Epithelial cell of proximal tubule (primary cell): Measurements from ENCODE around the gene PRSS38. TPM values are rescaled to one million over a fixed set of nuclear protein-coding genes. Genes with fewer than 3 reads are reported as not detected.

ENCODE experiments used
- DNase-seq: peaks from one replicate; pipeline ENCODE4 v3.0.0-alpha.2; 2011; ENCODE audit warnings: low read depth
- H3K4me3 ChIP-seq: 2 replicates; pipeline ENCODE4 v1.5.1; 2011; ENCODE audit warnings: low read depth, mild to moderate bottlenecking, low read length
- total RNA-seq: library from RNA; depleted of rRNA; stranded (reverse); fragments of >200 nt; gene quantifications from 2 replicates; pipeline ENCODE4 v1.2.3, GENCODE V29; 2015
- TF ChIP-seq, protein P1 (sequence below): conservative IDR thresholded peaks from 2 replicates; pipeline ENCODE4 v1.5.1; 2012; ENCODE audit warnings: low read depth, mild to moderate bottlenecking, low read length

Gene PRSS38
- total RNA-seq, 1 donor from 2014 or later = not detected

DNA sequence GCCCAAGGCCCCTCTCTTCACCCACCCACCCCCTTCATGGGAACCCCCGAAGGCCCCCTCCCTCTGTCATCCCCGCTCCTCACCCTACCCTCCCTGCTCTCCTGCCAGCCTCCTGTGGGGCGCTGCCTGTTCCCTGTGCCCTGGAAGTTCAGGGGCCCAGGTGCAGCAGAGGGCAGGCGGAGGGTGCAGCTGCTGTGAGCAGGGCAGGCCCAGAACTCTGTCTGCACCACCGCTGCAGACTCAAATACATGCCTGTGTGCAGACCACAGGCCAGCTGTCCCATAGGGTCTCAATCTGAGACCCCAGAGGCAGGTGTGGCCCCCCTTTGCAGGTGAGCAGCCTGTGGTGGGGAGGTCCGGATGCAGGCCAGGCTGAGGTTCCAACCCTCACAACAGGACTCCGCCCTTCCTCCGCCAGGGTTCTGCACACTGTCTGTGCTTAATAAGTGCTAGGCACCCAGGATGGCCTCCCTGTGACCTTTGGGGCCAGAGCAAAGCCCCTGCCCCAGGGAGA lies 69.7 kb downstream of the PRSS38 start:
- H3K4me3 ChIP-seq = no peak overlapping the region
- TF ChIP-seq, protein P1, sequence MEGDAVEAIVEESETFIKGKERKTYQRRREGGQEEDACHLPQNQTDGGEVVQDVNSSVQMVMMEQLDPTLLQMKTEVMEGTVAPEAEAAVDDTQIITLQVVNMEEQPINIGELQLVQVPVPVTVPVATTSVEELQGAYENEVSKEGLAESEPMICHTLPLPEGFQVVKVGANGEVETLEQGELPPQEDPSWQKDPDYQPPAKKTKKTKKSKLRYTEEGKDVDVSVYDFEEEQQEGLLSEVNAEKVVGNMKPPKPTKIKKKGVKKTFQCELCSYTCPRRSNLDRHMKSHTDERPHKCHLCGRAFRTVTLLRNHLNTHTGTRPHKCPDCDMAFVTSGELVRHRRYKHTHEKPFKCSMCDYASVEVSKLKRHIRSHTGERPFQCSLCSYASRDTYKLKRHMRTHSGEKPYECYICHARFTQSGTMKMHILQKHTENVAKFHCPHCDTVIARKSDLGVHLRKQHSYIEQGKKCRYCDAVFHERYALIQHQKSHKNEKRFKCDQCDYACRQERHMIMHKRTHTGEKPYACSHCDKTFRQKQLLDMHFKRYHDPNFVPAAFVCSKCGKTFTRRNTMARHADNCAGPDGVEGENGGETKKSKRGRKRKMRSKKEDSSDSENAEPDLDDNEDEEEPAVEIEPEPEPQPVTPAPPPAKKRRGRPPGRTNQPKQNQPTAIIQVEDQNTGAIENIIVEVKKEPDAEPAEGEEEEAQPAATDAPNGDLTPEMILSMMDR = no peak
- DNase-seq = no peak

DNA sequence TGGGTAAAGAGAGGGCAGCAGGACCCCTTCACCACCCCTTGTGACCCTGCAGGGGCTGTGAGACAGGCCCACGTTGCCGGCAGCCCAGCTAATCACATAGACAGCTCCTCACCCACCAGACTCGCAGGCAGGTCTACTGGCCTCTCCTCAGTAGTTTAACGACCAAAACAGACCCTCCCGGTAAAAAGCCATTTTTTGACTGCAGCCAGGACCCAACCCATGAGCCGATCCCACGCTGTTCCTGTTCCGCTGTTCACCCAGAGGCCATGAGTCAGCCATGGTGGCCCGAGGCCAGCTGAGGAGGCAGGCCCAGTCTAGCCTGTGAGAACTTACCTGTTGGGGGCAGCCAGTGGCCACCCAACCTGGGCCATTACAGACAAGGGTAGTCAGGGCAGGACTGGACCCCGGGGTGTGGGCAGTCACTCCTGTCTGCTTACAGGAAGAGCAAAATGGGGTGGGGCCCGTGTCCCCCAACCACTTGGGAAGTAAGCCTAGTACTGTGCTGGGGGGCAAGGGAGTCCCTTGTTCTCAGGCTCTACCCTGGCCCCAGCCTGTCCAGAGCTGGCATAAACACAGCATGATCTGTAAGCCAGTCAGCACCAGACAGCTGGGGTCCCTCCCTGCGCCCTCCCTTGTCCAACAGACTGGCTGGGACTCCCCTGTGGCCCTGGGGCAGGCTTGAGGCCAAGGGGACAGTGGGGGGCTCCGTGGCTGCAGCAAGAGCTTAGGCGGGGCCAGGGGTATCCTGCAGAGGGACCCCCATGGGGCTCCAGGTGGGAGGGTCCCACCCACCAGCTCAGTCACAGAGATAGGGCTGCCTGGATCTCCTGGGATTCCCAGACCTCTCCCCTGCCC lies 70.4 kb downstream of the PRSS38 start:
- no peak for DNase-seq

DNA sequence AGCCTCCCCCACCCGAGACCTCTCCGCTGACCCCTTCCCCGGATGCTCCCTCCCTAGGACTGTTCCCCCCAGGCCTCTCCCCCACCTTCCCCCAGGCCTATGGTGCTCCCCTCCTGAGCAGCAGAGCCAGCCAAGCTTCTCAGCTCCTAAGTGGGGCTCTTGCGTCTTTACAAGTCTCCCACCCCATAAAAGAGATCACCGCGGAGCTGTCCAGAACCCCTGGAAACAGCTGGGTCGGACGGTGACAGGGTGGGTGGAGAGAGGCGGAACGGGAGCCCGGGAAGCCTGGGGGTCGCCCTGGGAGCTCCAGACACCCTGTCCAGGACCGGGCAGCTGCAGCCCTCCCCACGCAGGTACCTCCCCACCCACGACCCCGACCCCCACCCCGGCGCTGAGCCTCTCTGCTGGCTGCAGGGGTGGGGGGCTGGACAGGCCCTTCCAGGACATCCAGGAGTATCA lies 71.1 kb downstream of the PRSS38 start:
- no peak overlapping the region for H3K4me3 ChIP-seq
- DNase-seq = no peak
- TF ChIP-seq, protein P1 = no peak

More for the DNA sequence above, 70.4 kb downstream of the PRSS38 start:
- H3K4me3 ChIP-seq = no peak overlapping the region
- TF ChIP-seq, protein P1 = no peak

DNA sequence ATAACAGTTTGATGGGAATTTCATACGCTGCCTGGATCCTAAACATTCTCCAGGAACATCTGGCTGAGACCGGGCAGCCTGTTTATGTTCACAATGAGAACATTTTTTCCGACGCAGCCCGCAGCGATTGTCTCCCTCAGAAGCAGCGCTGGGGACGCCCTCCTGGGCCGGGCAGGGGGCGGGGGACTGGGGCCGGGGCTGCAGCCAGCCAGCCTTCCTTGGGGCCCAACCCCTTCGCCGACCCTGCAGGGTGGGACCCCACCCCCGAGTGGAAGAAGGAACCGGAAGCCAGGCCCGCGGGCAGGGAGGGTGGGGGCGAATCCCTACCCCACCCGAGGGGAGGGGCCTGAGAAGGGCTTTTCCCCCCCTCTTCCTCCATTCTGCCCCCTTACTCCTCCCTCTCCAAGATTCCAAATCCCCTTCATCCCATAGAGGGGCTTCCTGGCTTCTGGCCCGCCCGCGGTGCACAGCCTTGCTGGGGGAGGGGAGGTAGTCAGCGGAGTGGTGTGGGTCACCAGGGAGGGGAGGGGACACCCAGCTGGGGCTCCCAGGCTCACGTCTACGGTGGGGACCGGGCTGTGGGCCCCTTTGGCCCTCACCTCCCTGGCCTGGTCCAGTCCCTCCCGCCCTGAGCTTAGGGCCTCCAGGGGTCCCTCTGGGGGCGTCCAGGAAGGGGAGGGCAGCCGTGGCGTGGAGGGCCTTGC lies 71.7 kb downstream of the PRSS38 start:
- TF ChIP-seq, protein P1 = no peak
- peak overlapping the region; percentile 24 for H3K4me3 ChIP-seq
- no peak for DNase-seq

DNA sequence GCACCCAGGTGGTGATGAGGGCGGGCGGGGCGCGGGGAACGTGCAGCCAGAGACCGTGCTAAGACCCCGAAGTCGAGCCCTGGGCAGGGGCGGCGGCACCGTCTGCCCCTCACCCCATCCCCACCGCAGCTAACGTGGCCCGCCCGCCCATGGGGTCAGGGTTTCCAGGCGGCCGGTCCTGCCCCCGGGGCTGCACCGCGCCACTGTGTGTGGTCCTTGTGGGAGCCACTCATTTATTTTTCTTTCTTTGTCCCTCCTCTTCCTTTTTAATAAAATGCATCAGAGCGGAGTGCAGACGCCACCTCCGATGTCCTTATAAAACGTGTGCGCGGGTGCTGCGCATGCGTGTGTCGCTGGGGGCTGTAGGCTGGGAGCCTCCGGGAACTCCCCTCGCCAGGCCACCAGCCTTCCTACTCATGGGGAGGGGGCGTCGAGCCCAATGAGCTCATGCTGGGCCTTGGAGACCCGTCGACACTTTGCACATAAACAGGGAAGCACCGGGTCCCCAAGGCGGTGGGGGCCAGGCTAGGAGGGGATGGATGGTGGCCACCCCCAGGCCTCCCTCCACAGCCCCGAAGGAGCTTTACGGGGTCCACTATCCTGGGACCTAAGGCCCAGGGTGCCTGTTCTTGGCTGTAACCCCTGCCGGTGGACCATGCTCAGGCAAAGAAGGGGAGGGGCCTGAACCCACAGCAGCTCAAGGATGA lies 72.4 kb downstream of the PRSS38 start:
- TF ChIP-seq, protein P1 = no peak
- DNase-seq = no peak
- H3K4me3 ChIP-seq = no peak overlapping the region

DNA sequence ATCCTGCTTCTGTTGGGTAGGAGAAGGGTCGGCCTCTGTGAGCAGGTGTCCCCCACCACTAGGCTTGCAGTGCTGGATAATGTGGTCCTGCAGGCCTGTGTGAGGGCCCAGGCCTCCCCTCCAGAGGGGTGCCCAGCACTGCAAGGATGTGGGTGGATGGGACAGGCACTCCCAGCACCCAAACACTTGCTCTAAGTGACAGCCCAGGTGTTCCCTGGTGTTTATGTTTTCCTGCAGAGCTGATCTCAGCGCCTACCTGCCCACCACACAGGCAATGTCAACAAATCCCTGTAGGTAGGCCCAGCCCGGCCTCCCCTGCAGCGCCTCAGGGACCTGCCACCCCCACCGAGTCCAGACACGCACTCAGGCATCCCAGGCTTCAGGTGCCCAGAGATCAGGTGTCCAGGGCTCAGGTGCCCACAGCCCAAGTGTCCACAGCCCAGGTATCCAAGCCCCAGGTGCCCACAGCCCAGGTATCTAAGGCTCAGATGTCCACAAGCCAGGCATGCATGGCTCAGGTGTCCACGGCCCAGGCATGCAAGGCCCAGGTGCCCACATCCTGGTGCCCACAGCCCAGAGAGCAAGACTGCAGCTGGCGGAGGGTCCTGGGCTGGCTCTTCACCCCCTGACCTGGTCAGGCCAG lies 73.0 kb downstream of the PRSS38 start:
- TF ChIP-seq, protein P1 = no peak
- H3K4me3 ChIP-seq = no peak overlapping the region
- DNase-seq = no peak
